Measurements from ENCODE around the gene BAIAP2L2.

The BAIAP2L2 gene

DNA sequence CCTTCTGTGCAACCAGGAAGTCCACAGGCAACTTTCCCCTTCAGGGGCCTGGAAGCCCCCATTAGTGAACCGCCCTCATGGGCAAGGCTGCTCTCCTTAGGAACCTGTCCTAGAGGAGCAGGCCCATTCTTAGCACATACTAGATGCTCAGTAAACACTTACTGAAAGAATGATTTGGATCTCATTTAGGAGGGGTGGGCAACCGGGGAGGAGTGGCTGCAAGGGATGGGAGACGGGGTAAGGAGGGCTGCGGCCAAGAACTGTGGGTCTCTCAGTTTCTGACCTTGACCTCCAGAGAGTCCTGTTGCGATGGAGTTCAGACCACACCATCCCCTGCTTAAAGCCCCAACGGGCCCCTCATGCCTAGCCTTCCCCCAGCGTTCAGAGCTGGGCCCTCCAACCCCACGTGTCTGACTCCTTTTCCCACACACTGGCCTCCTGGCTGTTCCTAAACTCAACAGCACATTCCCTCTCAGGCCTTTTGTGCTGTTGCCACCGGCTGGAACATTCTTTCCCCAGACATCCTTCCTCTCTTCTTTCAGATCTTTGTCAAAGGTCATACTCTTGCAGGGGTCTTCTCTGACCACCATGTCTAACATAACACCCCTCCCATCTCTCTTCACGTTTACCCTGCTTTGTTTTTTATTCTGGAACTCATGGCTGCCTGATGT lies 74.0 kb downstream of the BAIAP2L2 start:
- no peak for DNase-seq

DNA sequence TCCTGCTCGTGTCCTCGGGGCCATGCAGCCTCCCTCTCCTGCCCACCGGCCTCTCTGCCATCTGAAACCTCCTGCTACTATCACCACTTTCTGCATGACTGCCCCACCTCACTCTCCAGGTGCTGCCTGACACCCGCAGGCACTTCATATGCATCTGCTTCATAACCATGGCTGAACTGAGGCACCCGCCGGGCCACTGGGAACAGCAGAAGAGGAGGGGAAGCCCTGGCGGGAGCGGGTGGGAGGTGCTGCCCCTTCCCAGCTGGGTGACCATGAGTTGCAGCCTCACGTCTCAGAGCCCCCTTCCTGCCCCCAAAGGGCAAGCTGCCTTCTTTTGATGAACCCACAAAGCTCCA lies 75.0 kb downstream of the BAIAP2L2 start:
- no peak for DNase-seq
